GM12892 (cell line): ENCODE results near the gene LHFPL3.
"Not testable (repeated sequence)": the region's sequence is repeated elsewhere in the genome, so short reads cannot be mapped to it uniquely, and the experiment has no call there.

Source experiments
- DNase-seq: peaks from one replicate; pipeline ENCODE4 v3.0.0; 2011; ENCODE audit not compliant: insufficient read length
- FAIRE-seq: peaks from 2 replicates; lab custom pipeline; 2011; peaks lifted over from hg19 to GRCh38; lab: Jason Lieb, UNC
- POLR2A ChIP-seq: IDR thresholded peaks from 2 replicates; pipeline ENCODE4 v1.6.1; 2011; ENCODE audit warnings: low read depth, low read length, control low read depth
- POLR2AphosphoS5 ChIP-seq: IDR thresholded peaks from 2 replicates; pipeline ENCODE4 v1.6.1; 2011; ENCODE audit warnings: low read depth, low read length, control low read depth
- TAF1 ChIP-seq: IDR thresholded peaks from 2 replicates; pipeline ENCODE4 v1.6.1; 2011; ENCODE audit warnings: low read depth, mild to moderate bottlenecking, control low read depth, low read length, borderline replicate concordance

LHFPL3 gene

DNA sequence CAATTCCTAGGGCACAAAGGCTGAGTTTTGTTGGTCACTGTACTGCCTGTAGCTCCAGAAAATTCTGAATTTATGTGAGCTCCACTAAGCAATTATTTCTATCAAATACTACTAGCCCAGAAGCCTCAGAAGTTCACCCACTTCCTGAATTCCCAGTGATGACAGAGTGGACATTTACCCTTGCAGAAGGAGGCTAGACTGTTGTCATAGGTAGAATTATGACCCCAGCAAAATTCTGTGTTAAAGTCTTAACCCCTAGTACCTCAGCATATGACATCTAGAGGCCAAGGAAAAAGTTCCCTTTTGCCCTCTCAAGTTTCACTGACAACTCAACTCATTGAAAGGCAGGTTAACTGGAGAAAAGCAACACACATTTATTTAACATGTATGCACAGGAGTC is 606.9 kb downstream of the LHFPL3 start:
- DNase-seq (no peak), FAIRE-seq (no peak)
- TF ChIP-seq TAF1 (no peak), POLR2AphosphoS5 (no peak), POLR2A (no peak)

DNA sequence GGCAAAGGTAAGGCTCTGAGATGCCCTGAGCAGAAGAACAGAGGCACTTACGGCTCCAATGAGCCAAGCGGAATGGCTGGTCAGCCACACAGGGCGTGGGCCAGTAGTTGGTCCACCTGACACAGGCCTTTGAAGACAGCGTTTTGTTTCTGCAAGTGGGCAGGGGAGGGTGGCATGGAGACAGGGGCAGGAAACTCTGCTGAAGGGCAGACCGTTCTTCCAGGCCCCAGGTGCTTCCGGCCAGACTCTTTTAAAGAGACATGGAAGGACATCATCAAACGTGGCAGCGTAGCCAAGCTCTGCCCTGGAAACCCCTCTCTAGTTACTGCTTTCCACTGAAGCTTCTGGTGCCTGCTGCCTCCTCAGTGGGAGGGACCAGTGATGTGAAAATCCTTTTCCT is 608.1 kb downstream of the LHFPL3 start:
- no peak for DNase-seq
- FAIRE-seq = no peak
- TF ChIP-seq POLR2AphosphoS5 (no peak), TAF1 (no peak), POLR2A (no peak)

DNA sequence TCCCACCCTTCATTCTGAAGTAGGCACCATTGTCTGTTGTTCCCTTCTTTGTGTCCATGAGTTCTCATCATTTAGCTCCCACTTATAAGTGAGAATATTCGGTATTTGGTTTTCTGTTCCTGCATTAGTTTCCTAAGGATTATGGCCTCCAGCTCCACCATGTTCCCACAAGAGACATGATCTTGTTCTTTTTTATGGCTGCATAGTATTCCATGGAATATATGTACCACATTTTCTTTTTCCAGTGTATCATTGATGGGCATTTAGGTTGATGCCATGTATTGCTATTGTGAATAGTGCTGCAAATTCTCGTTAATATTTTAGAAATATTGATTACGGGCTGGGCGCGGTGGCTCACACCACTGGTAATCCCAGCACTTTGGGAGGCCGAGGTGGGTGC is 609.1 kb downstream of the LHFPL3 start:
- not testable (repeated sequence) for FAIRE-seq, DNase-seq

DNA sequence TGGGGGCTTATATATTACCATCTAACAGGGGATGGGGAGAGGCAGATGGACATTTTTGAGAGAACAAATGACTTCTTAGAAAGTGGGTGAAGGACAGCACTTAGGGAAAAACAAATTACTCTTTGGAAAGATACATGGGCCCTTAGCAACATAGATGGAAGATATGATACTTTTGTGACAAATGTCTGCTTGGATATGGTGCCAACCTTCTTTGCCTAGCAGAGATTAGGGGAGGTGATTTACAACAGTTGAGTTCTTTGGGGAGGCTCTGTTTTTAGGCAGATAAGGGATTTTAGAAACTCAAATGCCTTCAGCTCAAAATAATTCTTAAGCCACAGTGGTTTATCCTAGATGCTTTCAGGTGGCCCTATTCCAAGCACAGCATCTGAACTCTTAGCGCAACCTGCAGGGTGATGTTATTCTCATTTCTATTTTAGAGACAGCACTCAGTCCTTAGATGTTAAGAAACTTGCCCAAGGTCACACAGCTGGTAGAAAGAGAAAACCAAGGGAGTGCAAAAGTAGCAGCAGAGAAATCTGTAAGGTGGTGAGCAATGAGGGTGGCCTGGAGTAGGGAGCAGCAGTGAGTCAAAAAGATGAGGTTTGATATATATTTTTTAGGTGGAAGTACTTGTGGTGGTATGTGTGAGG is 610.5 kb downstream of the LHFPL3 start:
- TF ChIP-seq POLR2A (no peak), TAF1 (no peak), POLR2AphosphoS5 (no peak)
- FAIRE-seq (no peak), DNase-seq (no peak)

DNA sequence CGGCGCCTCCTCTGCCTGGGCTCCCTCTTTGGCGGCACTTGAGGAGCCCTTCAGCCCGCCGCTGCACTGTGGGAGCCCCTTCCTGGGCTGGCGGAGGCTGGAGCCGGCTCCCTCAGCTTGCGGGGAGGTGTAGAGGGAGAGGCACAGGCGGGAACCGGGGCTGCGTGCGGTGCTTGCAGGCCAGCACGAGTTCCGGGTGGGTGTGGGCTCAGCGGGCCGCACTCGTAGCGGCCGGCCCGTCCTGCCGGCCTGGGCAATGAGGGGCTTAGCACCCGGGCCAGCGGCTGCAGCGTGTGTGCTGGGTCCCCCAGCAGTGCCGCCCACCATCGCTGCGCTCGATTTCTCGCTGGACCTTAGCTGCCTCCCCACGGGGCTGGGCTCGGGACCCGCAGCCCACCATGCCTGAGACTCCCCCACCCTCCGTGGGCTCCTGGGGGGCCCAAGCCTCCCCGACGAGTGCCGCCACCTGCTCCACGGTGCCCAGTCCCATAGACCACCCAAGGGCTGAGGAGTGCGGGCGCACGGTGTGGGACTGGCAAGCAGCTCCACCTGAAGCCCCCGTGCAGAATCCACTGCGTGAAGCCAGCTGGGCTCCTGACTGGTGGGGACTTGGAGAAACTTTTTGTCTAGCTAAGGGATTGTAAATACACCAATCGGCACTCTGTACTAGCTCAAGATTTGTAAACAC is 611.8 kb downstream of the LHFPL3 start:
- FAIRE-seq = no peak
- no peak for TF ChIP-seq TAF1
- no peak for TF ChIP-seq POLR2AphosphoS5
- no peak for TF ChIP-seq POLR2A
- no peak for DNase-seq

DNA sequence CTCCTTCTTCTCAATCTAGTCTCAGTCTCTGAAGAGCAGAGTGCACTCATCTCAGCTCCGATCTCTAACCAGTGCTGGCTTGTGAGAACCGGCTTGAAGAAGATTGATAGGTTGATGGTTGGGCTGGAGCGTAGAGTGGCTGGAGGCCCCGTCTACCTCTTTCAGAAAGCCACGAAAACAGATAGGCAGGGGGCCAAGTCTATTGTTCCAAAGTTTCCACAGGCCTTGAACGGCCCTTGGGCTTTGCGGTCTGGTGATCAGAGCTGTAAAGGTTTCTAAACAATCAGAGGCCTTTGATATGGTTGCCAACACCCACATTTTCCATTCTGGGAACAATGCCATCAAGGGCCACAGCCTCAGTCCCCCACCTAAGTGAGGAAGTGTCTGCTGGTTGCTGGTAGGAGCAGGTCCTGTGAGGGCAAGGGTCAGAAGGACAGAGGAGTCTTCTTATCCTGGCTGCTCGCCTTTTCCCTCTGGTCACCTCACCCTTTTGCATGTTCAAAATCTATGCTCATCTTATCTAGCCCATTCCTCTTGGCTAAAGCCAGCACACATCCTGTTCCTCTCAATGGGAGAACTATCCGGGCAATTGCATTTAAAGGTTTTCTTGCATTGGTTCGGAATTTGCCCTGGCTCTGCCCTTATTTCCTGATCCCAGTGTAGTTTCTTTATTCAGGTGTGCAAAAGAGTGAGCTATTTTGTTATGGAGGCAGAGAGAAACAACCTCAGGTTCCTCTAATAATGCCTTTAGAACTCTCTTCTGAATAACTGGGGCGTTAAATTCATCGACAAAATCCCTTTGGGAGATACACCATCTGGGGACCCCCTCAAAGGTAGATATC is 615.3 kb downstream of the LHFPL3 start:
- peak; percentile 46; the same call in 1 of the 2 replicates for TF ChIP-seq POLR2A
- peak; percentile 31; the same call in 1 of the 2 replicates for TF ChIP-seq POLR2AphosphoS5
- no peak for TF ChIP-seq TAF1
- FAIRE-seq (no peak), DNase-seq (no peak)

DNA sequence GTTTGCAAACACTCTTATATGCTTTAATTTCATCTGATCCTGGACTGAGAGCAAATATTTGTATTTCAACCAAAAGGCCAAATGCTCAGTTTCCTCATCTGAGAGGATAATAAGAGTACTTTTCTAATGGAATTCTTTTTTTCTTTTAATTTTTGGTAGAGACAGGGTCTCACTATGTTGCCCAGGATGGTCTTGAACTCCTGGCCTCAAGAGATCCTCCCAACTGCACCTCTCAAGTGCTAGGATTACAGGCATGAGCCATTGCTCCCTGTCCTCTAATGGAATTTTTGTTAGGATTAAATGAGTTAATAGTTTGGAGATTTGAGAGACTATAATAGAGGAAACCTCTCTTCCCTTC is 617.2 kb downstream of the LHFPL3 start:
- TF ChIP-seq POLR2AphosphoS5 (no peak), POLR2A (no peak), TAF1 (no peak)
- FAIRE-seq (no peak), DNase-seq (no peak)

- no peak for TF ChIP-seq POLR2AphosphoS5
- no peak for TF ChIP-seq POLR2A
- TF ChIP-seq TAF1 = no peak
- no peak for DNase-seq
- no peak for FAIRE-seq
Observed at GRCh38 chr7:104946338-104946737, 617.9 kb downstream of the LHFPL3 start.

GRCh38 chr7:104950006-104950405 is 621.6 kb downstream of the LHFPL3 start:
- DNase-seq (no peak), FAIRE-seq (no peak)
- TF ChIP-seq POLR2A (no peak), POLR2AphosphoS5 (no peak), TAF1 (no peak)

GRCh38 chr7:104950754-104951153 is 622.4 kb downstream of the LHFPL3 start:
- no peak for FAIRE-seq
- no peak for TF ChIP-seq TAF1
- DNase-seq = no peak

DNA sequence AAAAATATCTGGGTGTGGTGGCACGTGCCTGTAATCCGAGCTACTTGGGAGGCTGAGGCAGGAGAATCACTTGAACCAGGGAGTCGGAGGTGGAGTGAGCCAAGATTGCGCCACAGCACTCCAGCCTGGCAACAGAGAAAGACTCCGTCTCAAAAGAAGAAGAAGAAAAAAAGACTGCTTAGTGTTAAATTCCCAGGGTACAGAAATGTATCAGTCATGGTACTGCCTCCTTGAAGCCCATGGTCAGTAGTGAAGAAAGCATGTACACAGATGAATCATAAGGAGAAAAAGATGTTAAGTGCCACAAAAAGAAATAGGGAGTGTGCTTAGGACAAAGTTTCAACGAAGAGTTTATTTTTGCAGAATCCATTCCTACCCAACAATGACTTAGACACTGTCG is 623.1 kb downstream of the LHFPL3 start:
- FAIRE-seq (no peak), DNase-seq (no peak)

DNA sequence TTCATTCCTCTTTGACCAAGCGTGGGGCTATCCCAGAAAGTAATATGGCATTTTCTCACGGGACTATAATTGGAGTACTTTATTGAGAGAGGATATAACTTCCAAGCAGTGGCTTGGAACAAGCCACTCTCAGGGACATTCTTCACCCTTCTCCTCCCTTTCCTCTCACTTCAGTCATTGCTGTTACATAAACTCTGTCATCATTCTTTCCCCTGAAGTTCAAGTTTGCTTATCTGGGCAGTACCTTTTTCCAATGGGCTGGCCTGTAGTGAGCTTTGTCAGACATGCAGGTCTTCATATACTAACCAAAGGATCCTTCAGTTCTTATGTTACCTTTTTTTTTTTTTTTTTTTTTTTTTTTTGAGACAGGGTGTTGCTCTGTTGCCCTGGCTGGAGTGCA is 626.9 kb downstream of the LHFPL3 start:
- FAIRE-seq = no peak
- no peak for DNase-seq
- TF ChIP-seq TAF1 (no peak), POLR2AphosphoS5 (no peak), POLR2A (no peak)

More for the DNA sequence above, 623.1 kb downstream of the LHFPL3 start:
- TF ChIP-seq POLR2A (no peak), POLR2AphosphoS5 (no peak), TAF1 (no peak)
